Measurements from ENCODE around the gene PRR12.

Gene PRR12

GRCh38 chr19:49666120-49666444 is 75.1 kb downstream of the PRR12 start:
- DNase-seq (ENCODE audit: low spot score), result no peak

DNA sequence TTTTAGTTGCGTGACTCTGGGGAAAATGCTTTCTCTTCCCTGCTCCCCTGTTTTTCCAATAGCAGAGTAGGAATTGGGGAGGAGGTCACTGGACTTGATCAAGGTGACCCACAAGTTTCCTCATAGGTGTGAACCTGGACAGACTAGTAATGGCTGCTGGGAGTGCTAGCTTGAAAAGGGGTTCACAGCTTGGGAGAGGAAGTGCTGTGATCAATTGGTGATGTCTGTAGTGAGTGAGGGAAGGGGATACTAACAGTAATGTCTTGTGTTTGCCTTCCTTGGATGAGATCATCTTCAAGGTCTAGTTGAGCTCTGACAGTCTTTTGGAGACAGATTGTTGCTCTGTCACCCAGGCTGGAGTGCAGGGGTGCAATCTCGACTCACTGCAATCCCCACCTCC is 76.5 kb downstream of the PRR12 start:
- no peak for DNase-seq (ENCODE audit: low spot score)

GRCh38 chr19:49669516-49669915 is 78.5 kb downstream of the PRR12 start:
- no peak for DNase-seq (ENCODE audit: low spot score)

- peak; percentile 89 for DNase-seq (ENCODE audit: low spot score)
Measured at GRCh38 chr19:49672131-49672919, 81.3 kb downstream of the PRR12 start.

Data from SW480 (cell line).